HG02870 (cell line): ENCODE data around the gene NSG1.
"Not testable (repeated sequence)": the region's sequence is repeated elsewhere in the genome, so short reads cannot be mapped to it uniquely, and the experiment has no call there.

ENCODE experiments used
- ATAC-seq: cut with Tn5 transposase; IDR thresholded peaks from one replicate; pipeline ENCODE4 v1.9.1; 2021; ENCODE audit warnings: mild to moderate bottlenecking, moderate library complexity; ENCODE audit not compliant: unreplicated experiment

NSG1 gene

DNA sequence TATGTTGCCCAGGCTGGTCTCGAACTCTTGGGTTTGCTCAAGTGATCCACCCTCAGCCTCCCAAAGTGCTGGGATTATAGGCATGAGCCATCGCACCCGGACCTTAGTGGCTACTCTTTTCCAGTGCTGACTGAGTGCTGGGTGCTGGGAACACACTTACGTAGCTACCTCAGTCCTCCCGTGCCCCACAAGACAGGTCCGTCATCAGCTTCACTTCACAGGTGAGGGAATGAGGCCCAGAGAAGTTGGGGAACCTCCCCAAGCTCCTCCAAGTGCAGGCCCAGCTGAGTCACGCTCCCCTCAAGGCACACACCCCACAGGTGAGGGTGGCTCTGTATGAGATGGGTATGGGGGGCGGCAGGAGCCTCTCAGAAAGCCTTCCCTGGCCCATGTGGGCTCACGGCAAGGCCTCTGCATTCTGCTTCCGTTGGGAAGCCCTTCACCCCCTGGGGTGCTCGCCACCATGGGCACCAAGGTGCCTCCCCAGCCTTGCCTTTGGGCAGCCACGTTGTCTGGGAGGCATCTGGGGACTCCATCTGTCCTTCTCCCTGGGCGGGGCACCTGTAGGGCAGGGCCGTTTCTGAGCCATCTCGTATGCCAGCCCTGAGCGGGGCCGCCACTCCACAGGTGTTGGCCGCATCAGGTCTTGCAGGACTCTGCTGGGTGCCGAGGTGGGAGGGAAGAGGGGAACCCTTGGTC, 28.4 kb downstream of the NSG1 start:
- no peak for ATAC-seq

GRCh38 chr4:4415806-4416805, 29.2 kb downstream of the NSG1 start:
- no peak for ATAC-seq

DNA sequence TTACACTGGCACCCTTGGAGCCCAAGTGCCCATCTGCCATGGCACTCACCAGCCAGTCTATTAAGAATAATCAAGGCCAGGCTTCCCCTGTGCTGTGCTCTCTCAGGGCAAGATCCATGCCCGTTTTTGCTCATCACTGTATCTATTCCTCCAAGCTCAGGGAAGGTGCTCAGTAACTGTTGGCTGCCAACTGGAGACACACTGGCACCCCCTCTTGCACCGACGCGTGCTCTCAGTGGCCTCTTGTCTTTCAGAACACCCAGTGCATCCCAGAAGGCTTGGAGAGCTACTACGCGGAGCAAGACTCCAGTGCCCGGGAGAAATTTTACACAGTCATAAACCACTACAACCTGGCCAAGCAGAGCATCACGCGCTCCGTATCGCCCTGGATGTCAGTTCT, 30.1 kb downstream of the NSG1 start:
- no peak for ATAC-seq

GRCh38 chr4:4417886-4418285, 31.0 kb downstream of the NSG1 start:
- no peak for ATAC-seq

- ATAC-seq = no peak
These were observed 31.9 kb downstream of the NSG1 start for GRCh38 chr4:4418676-4419390.

DNA sequence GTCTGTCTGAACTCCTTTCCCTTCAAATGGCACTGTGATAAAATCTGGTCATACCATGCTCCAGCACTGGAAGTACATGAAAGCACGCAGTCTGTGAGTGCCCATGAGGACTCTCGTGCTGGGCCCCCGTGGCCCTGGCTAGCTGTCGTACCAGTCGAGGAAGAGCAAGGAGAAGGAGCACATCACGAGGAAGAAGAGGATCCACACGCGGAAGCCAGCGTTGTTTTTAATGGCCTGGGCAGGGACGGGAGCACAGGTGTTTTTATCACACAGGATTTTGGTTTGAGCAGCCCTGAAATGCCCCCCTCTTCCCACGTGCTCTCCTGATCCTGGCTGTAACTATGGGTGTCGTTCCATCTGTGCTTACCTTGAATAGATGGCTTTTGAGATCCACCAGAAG, 33.0 kb downstream of the NSG1 start:
- ATAC-seq = no peak

DNA sequence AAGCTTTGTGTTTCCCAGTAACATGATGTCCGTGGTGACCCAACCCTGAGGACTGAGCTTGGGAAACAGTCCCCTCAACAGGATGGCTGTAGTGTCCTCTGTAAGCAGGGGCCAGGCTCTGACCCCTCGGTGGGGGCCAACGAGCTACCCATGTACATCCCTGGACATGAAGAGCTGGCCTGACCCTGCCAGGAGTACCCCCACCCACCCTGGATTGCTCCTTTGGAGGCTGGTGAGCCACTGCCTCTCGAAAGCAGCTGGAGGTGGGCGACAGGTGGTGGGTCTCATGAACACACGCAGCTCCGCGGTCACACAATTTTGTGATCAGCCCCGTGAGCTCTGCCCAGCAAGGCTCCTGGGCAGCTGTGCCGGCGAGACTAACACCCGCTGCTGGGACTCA, 33.5 kb downstream of the NSG1 start:
- no peak for ATAC-seq

- no peak for ATAC-seq
These were observed 34.5 kb downstream of the NSG1 start for GRCh38 chr4:4421356-4421755.

DNA sequence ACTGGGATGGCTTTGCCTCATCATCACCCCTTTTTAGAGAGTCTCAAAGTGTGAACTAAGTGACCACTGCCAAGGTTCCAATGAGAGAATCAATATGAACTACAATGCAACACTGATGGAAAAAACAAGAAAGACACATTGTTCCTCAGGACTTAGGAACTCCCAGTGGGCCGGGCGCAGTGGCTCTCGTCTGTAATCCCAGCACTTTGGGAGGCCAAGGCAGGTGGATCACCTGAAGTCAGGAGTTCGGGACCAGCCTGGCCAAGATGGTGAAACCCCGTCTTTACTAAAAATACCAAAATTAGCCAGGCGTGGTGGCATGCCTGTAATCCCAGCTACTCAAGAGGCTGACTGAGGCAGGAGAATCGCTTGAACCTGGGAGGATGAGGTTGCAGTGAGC, 35.2 kb downstream of the NSG1 start:
- not testable (repeated sequence) for ATAC-seq

- no peak for ATAC-seq
These were observed 36.1 kb downstream of the NSG1 start for GRCh38 chr4:4422856-4423499.

DNA sequence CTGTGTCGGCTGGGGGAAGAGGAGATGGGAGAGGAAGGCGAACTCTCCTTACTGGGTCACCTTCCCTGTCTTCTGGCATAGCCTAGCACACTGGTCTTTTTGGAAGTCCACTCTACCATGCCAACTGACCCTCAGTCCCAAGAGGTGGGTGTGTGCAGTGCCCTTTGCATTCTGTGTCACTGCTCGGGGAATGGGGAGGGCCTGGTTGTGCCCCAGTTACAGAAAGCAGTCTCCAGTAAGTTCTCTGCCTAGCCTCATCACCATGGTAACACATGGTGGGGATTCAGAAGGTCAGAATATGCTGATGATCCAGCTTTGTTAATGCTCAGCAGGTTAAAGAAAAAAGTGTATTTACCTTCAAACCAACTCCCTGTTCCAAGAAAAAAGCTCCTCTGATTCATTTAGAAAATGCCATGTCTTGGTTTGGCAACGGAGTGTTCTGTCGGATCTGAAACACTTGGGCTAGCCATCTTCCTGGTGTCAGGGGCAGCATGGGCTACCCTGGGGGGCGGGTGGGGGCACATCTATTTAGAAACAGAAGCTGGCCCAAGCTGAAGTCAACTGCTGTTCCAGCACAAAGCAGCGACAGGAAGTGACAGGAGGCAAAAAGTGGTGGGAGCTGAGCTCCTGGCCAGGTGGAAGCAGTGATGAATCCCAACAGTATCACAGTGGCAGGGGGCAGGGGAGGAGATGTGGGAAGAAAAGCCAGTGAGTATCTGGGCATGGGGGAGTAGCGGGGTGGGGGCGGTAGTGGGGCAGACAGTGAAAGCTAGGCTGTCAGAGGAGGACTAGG, 37.0 kb downstream of the NSG1 start:
- no peak for ATAC-seq

- no peak for ATAC-seq
These were observed 37.7 kb downstream of the NSG1 start for GRCh38 chr4:4424499-4425115.

DNA sequence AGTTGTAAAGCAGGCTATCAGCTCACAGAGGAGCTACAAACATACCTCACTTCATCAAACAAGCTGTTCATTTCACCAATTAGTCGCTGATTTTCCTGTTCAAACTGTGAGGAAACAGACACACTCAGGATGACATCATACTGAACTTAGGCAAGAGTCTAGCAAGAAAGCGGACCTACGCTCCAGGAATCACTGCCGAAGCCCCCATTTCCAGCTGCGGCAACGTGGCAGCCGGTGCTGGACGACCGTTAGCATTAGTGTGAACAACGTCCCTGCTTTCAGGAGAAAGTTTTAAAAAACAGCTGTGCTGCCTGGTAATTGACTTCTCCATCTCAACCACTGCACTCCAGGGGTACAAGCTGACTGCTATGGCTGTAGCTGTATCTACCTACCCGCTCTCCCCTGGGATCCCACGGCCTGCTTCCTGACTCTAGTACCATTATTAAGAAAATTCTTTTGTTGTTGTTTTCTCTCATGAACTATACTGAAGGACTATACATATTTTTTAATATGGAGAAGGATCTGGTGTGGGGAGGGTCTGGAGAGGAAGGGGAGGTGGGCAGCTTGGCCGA, 38.3 kb downstream of the NSG1 start:
- ATAC-seq = no peak

- no peak for ATAC-seq
These were observed 38.8 kb downstream of the NSG1 start for GRCh38 chr4:4425696-4426095.

DNA sequence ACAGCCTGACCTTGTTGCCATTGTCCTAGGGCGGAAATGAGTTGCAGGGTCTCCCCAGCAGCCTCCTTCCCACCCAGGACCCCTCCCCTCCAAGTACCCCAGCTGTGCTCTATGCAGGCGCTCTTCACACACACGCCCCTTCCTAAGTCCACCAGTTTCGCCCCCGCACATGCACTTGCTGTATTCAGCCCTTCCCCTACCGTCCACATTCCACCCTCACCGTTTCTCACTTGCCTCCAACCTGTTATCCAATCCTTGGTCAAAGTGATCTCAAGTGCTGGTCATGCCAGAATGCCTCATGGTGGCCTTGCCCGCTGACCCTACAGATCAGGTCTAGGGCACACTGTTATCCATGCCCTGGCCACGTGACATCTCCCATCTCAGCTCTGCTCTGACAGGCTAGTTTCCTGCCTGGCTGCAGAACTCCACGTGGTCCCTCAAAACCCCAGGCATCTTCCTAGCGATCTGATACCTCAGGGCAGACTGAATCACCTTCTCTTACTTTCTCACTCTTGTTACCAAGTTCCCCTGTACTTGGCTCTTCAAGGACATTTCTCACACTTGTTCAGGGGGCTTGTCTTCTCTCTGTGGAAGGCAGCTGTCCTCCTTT, 39.7 kb downstream of the NSG1 start:
- ATAC-seq = no peak

DNA sequence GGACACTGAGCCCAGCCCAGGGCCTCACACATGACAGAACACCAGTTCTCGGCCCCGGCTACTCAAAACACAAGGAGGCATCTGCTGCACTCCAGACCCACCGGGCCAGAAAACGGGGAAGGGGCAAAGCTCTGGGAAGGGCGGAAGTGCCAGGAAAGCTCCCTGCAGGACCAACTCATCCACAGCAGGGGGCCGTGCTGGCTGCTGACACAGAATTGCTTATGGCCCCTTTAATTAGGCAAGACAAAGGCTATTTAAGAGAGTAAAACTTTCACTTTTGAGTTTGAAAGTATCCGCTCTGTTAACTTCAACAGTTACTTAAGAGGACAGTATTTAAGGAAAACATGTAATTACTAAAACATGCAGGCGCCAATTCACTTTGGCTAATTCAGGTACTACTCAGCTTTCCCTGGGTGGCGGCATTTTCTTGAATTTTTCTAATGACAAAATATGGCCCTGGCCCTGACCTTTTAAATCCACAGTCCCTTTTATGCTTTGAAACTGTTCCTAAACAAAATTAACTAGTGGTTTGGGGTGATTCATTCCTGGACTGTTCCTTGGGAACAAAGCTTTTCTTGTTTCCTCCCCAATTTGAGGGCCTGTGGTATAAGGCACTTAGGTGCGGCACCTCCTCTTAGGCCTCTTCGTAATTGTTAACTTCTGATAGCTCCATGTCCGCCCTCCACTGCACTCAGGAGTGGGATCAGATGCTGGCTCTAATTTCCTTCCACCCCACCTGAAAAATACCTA, 40.4 kb downstream of the NSG1 start:
- ATAC-seq = no peak

- ATAC-seq = no peak
These were observed 41.0 kb downstream of the NSG1 start for GRCh38 chr4:4427886-4428285.
